ENCODE measurements around the gene PRDM15.

DNA sequence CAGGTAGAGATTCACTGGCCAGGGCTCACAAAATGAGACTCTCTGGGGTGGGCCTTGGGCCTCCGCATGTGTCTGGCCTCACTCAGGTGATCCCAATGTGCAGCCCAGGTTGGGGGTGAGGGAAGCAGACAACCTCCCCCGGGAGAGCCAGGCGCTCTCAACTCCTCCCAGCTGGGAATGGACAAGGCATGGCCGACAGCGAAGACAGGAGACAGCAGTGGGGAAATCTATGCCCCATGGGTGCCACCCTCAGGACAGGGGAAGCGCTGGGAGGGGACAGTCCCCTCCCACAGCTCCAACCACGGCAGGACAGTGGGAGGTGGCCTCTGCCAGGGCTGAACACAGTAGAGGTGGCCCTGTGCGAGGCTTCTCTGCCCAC is 47.7 kb downstream of the PRDM15 start:
- no peak for TF ChIP-seq CTCF (IDR thresholded peaks at IDR 0.05)
- TF ChIP-seq POLR2A (IDR thresholded peaks at IDR 0.05) = no peak
- TF ChIP-seq EP300 (IDR thresholded peaks at IDR 0.05) = no peak

All from tibial nerve (tissue), 4 donors.